GM12874 (cell line): ENCODE data around the gene MAMDC2.

Source experiments
- TF ChIP-seq, protein P1 (sequence below): IDR thresholded peaks from 2 replicates; pipeline ENCODE4 v1.5.1; 2011; ENCODE audit warnings: low read depth, mild to moderate bottlenecking, control low read depth, low read length, moderate library complexity; ENCODE audit not compliant: insufficient read depth

MAMDC2 gene

GRCh38 chr9:70066874-70067273 is 23.2 kb downstream of the MAMDC2 start:
- TF ChIP-seq, protein P1, sequence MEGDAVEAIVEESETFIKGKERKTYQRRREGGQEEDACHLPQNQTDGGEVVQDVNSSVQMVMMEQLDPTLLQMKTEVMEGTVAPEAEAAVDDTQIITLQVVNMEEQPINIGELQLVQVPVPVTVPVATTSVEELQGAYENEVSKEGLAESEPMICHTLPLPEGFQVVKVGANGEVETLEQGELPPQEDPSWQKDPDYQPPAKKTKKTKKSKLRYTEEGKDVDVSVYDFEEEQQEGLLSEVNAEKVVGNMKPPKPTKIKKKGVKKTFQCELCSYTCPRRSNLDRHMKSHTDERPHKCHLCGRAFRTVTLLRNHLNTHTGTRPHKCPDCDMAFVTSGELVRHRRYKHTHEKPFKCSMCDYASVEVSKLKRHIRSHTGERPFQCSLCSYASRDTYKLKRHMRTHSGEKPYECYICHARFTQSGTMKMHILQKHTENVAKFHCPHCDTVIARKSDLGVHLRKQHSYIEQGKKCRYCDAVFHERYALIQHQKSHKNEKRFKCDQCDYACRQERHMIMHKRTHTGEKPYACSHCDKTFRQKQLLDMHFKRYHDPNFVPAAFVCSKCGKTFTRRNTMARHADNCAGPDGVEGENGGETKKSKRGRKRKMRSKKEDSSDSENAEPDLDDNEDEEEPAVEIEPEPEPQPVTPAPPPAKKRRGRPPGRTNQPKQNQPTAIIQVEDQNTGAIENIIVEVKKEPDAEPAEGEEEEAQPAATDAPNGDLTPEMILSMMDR, result no peak

DNA sequence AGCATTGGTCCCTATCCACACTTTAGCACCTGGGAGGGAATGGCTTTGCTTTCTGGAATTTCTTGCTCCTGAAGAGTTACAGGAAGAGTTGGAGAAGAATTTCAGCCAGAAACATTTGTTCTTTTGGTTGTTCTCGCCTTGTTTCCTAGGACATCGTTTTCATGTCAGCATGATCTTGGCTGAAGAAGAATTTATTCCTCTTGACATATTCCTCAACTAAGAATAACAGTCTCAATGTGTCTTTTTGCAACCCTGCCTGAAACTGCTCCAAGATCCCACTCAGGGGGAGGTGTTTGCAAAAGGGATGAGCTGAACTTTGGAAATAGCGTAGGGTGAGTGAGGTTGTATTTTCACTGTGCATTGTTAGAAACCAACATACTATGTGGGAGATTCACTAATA is 26.1 kb downstream of the MAMDC2 start:
- TF ChIP-seq, protein P1, result no peak

DNA sequence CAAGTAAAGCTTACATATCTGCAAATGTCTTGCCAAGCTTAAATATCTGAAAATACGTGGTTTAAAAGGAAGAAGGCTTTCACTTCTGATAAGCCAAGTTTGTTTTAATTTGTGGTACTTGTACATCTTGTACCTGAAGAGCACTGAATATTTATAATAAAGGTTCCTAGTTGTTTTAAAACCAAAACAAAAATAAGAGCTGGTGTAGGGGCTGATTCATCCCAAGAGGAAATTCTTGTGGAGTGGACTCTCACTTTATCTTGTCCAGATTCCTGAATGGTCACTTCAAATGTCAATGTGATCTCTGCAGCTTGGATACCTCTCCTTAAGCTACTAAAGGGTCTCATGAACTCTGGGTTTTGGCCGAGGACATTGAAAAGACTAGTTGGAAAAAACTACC is 29.5 kb downstream of the MAMDC2 start:
- TF ChIP-seq, protein P1, result no peak

GRCh38 chr9:70073756-70074155 is 30.1 kb downstream of the MAMDC2 start:
- TF ChIP-seq, protein P1, result no peak

DNA sequence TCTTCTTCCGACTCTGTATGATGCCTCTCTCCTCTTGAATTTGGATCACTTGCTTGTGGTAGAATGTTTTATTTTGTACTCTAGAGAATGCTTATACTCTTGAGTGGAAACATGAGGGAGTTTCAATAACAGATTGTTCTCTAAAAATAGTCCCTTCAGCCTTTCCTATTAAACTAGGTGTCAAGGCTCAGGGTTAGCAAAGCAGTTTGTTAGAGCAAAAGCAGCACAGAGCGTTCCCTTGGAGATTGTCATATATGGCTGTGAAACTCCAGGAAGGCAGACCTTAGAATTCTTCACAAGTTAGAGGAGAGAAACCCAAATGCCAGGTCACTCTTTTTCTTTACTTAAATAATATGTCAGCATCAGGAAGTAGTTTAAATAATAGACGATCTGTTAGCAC is 33.0 kb downstream of the MAMDC2 start:
- TF ChIP-seq, protein P1, result no peak

GRCh38 chr9:70079417-70080037 is 35.9 kb downstream of the MAMDC2 start:
- TF ChIP-seq, protein P1, result no peak

GRCh38 chr9:70080481-70081119 is 37.0 kb downstream of the MAMDC2 start:
- TF ChIP-seq, protein P1, result no peak
